Heart left ventricle (tissue), 16 donors: ENCODE data around the gene UBIAD1. TPM values are rescaled to one million over a fixed set of nuclear protein-coding genes. Genes with fewer than 3 reads are reported as not detected.

Experiments
- ATAC-seq, 4 donors: fragments of 200-7000 bp; cut with Tn5 transposase; one replicate each; pipeline ENCODE4 v1.9.1; 2020 to 2022; ENCODE audit warnings: moderate library complexity in 4 of 4, mild to moderate bottlenecking in 3 of 4, moderate number of reproducible peaks in 1 of 4
- DNase-seq, 5 donors: peaks; one replicate each; pipeline ENCODE4 v3.0.0-alpha.2; 2020
- H3K27ac ChIP-seq, 12 donors: fragments of 200-600 bp; sonication (generic) in 4 of 12; one replicate each; pipeline versions ENCODE4 v1.5.0 to v1.8.0; 2016 to 2022; ENCODE audit warnings: mild to moderate bottlenecking in 2 of 12
- H3K27me3 ChIP-seq, 9 donors: fragments of 200-600 bp; sonication (generic) in 2 of 9; one replicate each; pipeline versions ENCODE4 v1.5.1 to v1.8.0; 2016 to 2022; ENCODE audit warnings: mild to moderate bottlenecking in 3 of 9
- H3K36me3 ChIP-seq, 9 donors: fragments of 200-600 bp; sonication (generic) in 2 of 9; one replicate each; pipeline versions ENCODE4 v1.5.0 to v1.8.0; 2018 to 2022; ENCODE audit warnings: mild to moderate bottlenecking in 2 of 9
- H3K4me1 ChIP-seq, 12 donors: fragments of 200-600 bp; sonication (generic) in 4 of 12; one replicate each; pipeline versions ENCODE4 v1.5.0 to v1.8.0; 2016 to 2022; ENCODE audit warnings: mild to moderate bottlenecking in 3 of 12
- H3K4me3 ChIP-seq, 12 donors: fragments of 200-600 bp; sonication (generic) in 4 of 12; one replicate each; pipeline versions ENCODE4 v1.5.0 to v1.8.0; 2017 to 2022; ENCODE audit warnings: mild to moderate bottlenecking in 9 of 12, moderate library complexity in 4 of 12
- H3K9me3 ChIP-seq, 12 donors: fragments of 200-600 bp; sonication (generic) in 4 of 12; one replicate each; pipeline versions ENCODE4 v1.5.0 to v1.8.0; 2016 to 2022; ENCODE audit warnings: mild to moderate bottlenecking in 1 of 12
- CTCF ChIP-seq, 12 donors: fragments of 200-600 bp; sonication (generic) in 4 of 12; IDR thresholded peaks; one replicate each; pipeline versions ENCODE4 v1.5.0 to v1.8.0; 2018 to 2022; ENCODE audit warnings: antibody characterized with exemption in 12 of 12, mild to moderate bottlenecking in 5 of 12
- POLR2A ChIP-seq, 2 donors: fragments of 450-650 bp; IDR thresholded peaks; one replicate each; pipeline ENCODE4 v1.6.1; 2017; ENCODE audit warnings: antibody characterized with exemption in 2 of 2, mild to moderate bottlenecking in 2 of 2, moderate library complexity in 2 of 2
- WGBS, 4 donors: extraction: QIAGEN DNeasy Blood & Tissue Kit in 2 of 4; methylation state at CpG; one replicate each; pipeline versions ENCODE4 v1.1.5 to v1.1.7; 2013 to 2018; 5-methylcytosine and 5-hydroxymethylcytosine counted together
- intact Hi-C, 10 donors: fragments of 100-400 bp; cut with DNase I; formaldehyde crosslinking; loops; one replicate each; pipeline versions ENCODE4 v1.11.1 to v1.14.2; 2022
- polyA plus RNA-seq, 2 donors: library from polyadenylated mRNA; stranded (reverse); fragments of 200-250 nt; gene quantifications; one replicate each; pipeline ENCODE4 v1.2.3, GENCODE V29; 2013
- total RNA-seq, 9 donors: library from RNA; depleted of rRNA in 2 of 9; stranded (reverse); fragments of >200 nt in 2 of 9; fragmentation: NEBNext Ultra II Directional in 3 of 9; extraction: Animal tissue kit (Norgen Biotek cat#: 25700) in 3 of 9; gene quantifications; one replicate each; pipeline versions ENCODE4 v1.1.0 to v1.2.4, GENCODE V29; 2016 to 2023
- donor health status: ischemic (EF 13 %, LVEDD 7.1; RV severe dilation, severe dysfunction).
- donor health status: healthy with polysubstance abuse.
- donor health status: DM: no; HTN: yes; CAD: no.
- donor health status: DM: no; HTN: no; CAD: no.
- donor health status: ischemic (EF 25% LVEDD 6.9; RV normal size, moderate dysfunction).
- donor health status: ischemic (EF 25% LVEDD 5.7; RV mildly dilated, moderate dysfunction).
- donor health status: healthy.
- donor health status: DM: yes; HTN: yes; CAD: no.
- donor health status: ischemic (EF 35%, LVEDD 5.7; RV mildly dilated, moderate dysfunction).
- donor health status: nonischemic (EF 11% LVEDD 7.7; RV severe dilation, severe dysfunction).
- donor health status: DM: yes; HTN: yes; CAD: no.
- donor health status: PGD.
- donor health status: ischemic (EF 29% LVEDD 5.4; RV normal size, mild dysfunction).
- donor health status: nonischemic (EF 23%, LVEDD 6.1; RV moderate dilation, normal function).

The UBIAD1 gene
- total and polyA plus RNA-seq, 11 donors: 5.3 to 19.4 (median 11.6) TPM

GRCh38 chr1:11285883-11286734 is 13.1 kb downstream of the UBIAD1 start:
- intact Hi-C loops: no loop called here
- DNase-seq: peak in 1 of 5 donors; percentile 3
- ATAC-seq: no peak

GRCh38 chr1:11286735-11287410 is 13.9 kb downstream of the UBIAD1 start:
- Histone ChIP-seq H3K36me3 (peaks cover 0 to 56% (median 41%) of the 10 kb centered on the region in 9 donors), H3K27ac (no peak overlapping the region), H3K4me1 (peaks cover 0 to 8% (median 4%) of the 10 kb centered on the region in 12 donors), H3K9me3 (no peaks in the 10 kb centered on the region), H3K27me3 (no peaks in the 10 kb centered on the region), H3K4me3 (no peak overlapping the region)
- TF ChIP-seq CTCF (IDR thresholded peaks at IDR 0.05) (no peak), POLR2A (IDR thresholded peaks at IDR 0.05) (no peak)
- intact Hi-C loops: no loop called here
- DNase-seq: peak in 1 of 5 donors; percentile 3
- WGBS, 4 donors: 82 to 93% (median 84%) methylated on average over 3 of the region's 3 CpGs
- ATAC-seq: no peak

More at GRCh38 chr1:11285883-11286734, 13.1 kb downstream of the UBIAD1 start:
- no peak overlapping the region for H3K27ac ChIP-seq
- peaks cover 0 to 56% (median 41%) of the 10 kb centered on the region in 9 donors for H3K36me3 ChIP-seq
- H3K9me3 ChIP-seq: no peaks in the 10 kb centered on the region
- H3K4me1 ChIP-seq: peaks cover 0 to 15% (median 9%) of the 10 kb centered on the region in 12 donors
- H3K27me3 ChIP-seq: no peaks in the 10 kb centered on the region
- 80 to 89% (median 82%) methylated on average over 7 of the region's 7 CpGs for WGBS, 4 donors
- no peak overlapping the region for H3K4me3 ChIP-seq
- TF ChIP-seq POLR2A (IDR thresholded peaks at IDR 0.05) (no peak), CTCF (IDR thresholded peaks at IDR 0.05) (peak in 3 of 12 donors; percentile 11 to 36 (median 27))

GRCh38 chr1:11289064-11289463 is 16.1 kb downstream of the UBIAD1 start:
- peaks cover 0 to 59% (median 46%) of the 10 kb centered on the region in 9 donors for H3K36me3 ChIP-seq
- intact Hi-C loops: no loop called here

More at GRCh38 chr1:11289064-11289463, 16.1 kb downstream of the UBIAD1 start:
- WGBS, 4 donors: 83 to 91% (median 87%) methylated on average over 5 of the region's 5 CpGs
- no peak for TF ChIP-seq CTCF (IDR thresholded peaks at IDR 0.05)
- TF ChIP-seq POLR2A (IDR thresholded peaks at IDR 0.05): no peak
- Histone ChIP-seq H3K27me3 (no peaks in the 10 kb centered on the region), H3K27ac (no peak overlapping the region), H3K9me3 (no peaks in the 10 kb centered on the region), H3K4me1 (peaks cover 0 to 8% (median 0%) of the 10 kb centered on the region in 12 donors), H3K4me3 (no peak overlapping the region)
- DNase-seq: no peak
- ATAC-seq: no peak
